GM19372 (cell line): ENCODE data around the gene DLD.

Source experiments
- ATAC-seq: cut with Tn5 transposase; IDR thresholded peaks from one replicate; pipeline ENCODE4 v1.9.1; 2021; ENCODE audit warnings: mild to moderate bottlenecking, low read depth, moderate library complexity; ENCODE audit not compliant: unreplicated experiment

Gene DLD

DNA sequence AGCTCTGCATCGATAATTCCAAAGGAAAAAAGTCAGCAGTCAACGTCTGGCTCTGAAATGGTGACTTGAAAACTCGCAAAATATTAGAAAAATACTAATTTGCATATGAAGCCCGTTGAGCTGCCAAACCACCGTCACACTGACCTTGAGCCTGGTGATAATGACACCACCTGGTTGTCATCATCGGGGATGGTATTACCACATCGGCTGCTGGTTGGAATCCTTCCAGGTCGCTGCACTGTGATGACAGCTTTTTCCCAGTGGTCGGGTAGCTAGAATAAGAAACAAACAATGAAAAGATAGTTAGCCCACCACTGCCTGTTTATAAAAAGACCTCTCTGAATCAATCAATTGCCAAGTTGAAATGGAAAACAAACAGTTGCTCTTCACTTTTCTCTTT, 70.4 kb downstream of the DLD start:
- no peak for ATAC-seq

DNA sequence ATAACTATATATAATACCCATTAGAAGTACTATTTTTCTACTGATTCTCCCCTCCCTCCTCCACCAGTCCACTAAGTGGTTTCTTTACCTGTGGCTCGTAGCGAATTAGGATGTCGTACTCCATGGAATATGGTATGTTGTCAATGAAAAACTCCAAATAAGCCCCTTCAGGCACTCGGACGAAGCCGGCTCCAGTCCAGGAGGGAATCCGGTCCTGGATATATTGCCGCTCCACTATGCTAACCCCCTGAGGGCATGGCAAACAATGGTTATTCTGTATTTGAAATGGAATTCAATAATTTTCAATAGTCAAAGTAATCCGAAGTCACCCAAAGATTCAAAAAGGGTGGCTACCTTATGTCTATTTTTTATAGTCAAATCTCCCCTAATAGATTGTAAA, 71.8 kb downstream of the DLD start:
- ATAC-seq, result no peak

DNA sequence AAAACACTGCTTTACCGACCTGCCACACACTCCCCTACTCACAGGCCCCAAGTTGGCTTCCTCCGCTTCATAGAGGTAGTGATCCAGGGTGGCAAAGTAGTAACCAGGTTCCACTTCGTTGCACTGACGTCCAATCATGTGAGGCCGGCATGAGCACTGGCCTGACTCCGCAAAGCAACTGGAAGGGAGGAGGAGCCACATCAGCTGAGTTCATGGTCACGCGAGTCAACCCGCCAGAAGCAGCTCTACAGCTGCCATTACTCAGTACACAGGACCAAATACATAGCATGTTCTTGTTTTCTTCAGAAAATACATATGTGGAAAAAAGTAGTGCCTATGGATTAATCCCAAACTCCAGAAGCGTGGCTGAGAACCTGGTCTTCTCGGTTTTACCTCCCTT, 73.5 kb downstream of the DLD start:
- no peak for ATAC-seq

DNA sequence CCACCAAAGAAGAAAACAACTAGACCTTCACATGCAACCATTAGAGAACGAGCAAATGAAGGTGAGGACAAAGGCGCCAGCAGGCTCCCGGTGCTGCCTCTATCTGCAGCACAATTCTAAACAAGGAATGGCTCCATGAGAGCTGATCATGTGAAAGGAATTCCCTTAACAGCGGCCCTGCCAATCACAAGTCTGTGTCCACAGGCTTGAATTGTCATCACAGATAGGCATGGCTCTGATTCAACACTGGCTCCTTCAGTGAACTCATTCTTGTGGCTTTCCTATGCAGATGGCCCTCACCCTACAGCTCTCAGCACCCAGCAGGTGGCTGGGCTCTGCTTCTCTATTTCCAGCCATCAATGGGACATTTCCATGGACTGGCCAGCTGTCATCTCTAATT, 75.7 kb downstream of the DLD start:
- ATAC-seq, result no peak

DNA sequence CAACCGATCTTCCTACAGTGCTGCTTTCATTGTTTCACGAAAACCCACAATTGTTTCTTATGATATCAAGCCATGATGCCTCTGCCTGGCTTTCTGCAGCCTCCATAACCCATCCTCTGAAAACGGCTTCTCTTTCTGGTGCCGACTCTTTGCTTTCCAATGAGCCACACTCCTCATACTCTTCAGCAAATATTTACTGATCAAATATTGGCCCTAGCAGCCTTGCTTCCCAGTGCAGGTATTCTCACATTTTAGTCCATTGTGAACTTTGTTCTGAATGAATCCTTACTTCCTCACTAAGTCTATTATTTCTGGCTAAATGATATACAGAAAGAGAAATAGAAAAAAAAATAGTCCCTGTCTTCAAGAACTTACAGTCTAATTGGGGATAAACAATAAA, 76.4 kb downstream of the DLD start:
- no peak for ATAC-seq

DNA sequence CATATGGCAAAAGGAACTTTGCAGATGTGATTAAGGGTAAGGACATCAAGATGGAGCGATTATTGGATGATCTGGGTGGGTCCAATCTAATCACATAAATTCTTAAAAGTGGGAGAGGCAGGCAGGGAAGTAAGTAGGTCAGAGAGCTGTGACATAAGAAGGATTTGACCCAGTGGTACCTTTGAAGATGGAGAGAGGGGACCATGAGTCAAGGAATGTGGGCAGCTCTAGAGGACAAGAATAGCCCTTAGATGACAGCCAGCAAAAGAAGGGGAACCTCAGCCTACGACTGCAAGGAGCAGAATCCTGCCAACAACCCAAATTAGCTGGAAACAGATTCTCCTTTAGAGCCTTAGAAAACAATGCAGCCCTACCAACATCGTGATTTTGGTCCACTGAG, 77.5 kb downstream of the DLD start:
- no peak for ATAC-seq

DNA sequence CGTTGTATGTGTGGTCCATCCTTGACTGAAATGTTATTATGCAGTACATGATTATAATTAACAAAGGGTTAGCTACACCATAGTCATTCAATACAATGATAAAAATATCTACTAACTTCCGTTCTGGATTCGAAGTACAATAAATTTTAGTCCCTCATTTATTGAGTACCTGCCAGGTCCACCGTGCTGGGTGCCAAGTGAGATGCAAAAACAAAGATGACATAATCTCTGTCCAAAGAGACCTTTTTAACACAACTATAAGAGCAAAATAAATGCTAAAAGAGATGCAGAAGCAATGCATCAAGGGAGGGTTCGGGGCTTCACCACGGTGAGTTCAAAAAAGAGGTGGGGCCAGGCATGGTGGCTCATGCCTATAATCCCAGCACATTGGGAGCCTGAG, 78.9 kb downstream of the DLD start:
- no peak for ATAC-seq
